CD14-positive monocyte (primary cell): ENCODE data around the gene HS3ST4. TPM values are rescaled to one million over a fixed set of nuclear protein-coding genes. Genes with fewer than 3 reads are reported as not detected.

Experiments
- DNase-seq, 3 donors: peaks; one replicate each; pipeline ENCODE4 v3.0.0-alpha.2; 2011 to 2022
- H2AFZ ChIP-seq: 2 replicates; pipeline ENCODE4 v1.6.0; 2012; ENCODE audit warnings: mild to moderate bottlenecking, low read depth, low read length, inconsistent platforms; ENCODE audit not compliant: insufficient read depth, poor library complexity, severe bottlenecking
- H3K27ac ChIP-seq, 2 donors: 1 replicate in 1 of 2; 2 replicates in 1 of 2; pipeline ENCODE4 v1.5.1; 2012 to 2013; ENCODE audit warnings: low read length in 2 of 2, control low read depth in 1 of 2, inconsistent platforms in 1 of 2, low read depth in 1 of 2, mild to moderate bottlenecking in 1 of 2
- H3K27me3 ChIP-seq, 2 donors: one replicate each; pipeline versions ENCODE4 v1.6.0 to v1.6.1; 2011 to 2013; ENCODE audit warnings: low read length in 2 of 2; ENCODE audit not compliant: control insufficient read depth in 2 of 2, insufficient read depth in 2 of 2
- H3K36me3 ChIP-seq, 2 donors: replicated peaks in 1 of 2; 1 replicate in 1 of 2; 2 replicates in 1 of 2; pipeline versions ENCODE4 v1.5.1 to v1.6.1; 2012 to 2013; ENCODE audit warnings: low read length in 2 of 2, control low read depth in 1 of 2, inconsistent platforms in 1 of 2, mild to moderate bottlenecking in 1 of 2; ENCODE audit not compliant: insufficient read depth in 2 of 2, control insufficient read depth in 1 of 2
- H3K4me1 ChIP-seq, 2 donors: 1 replicate in 1 of 2; 2 replicates in 1 of 2; pipeline versions ENCODE4 v1.5.1 to v1.6.1; 2012 to 2013; ENCODE audit warnings: low read length in 2 of 2, control low read depth in 1 of 2, inconsistent platforms in 1 of 2, mild to moderate bottlenecking in 1 of 2, moderate library complexity in 1 of 2; ENCODE audit not compliant: insufficient read depth in 2 of 2, control insufficient read depth in 1 of 2
- H3K4me2 ChIP-seq: replicated peaks from 2 replicates; pipeline ENCODE3; 2012; ENCODE audit warnings: low read length, moderate library complexity, mild to moderate bottlenecking; ENCODE audit not compliant: poor library complexity, severe bottlenecking; ENCODE audit errors: extremely low read depth
- H3K4me3 ChIP-seq, 3 experiments: fragments of 200-600 bp in 1 of 3; sonication (generic) in 1 of 3; replicated peaks in 1 of 3; 1 replicate in 2 of 3; 2 replicates in 1 of 3; pipeline ENCODE4 v1.5.1; 2011 to 2013; ENCODE audit warnings: low read length in 3 of 3, mild to moderate bottlenecking in 3 of 3, control low read depth in 2 of 3, low read depth in 2 of 3, inconsistent platforms in 1 of 3, moderate library complexity in 1 of 3
- H3K79me2 ChIP-seq: 2 replicates; pipeline ENCODE4 v1.6.0; 2012; ENCODE audit warnings: mild to moderate bottlenecking, control low read depth, inconsistent platforms, low read length, moderate library complexity; ENCODE audit not compliant: insufficient read depth
- H3K9ac ChIP-seq: 2 replicates; pipeline ENCODE4 v1.6.0; 2017; ENCODE audit warnings: low read length, mild to moderate bottlenecking; ENCODE audit not compliant: insufficient read depth, poor library complexity, severe bottlenecking
- H3K9me3 ChIP-seq, 2 donors: replicated peaks in 1 of 2; 1 replicate in 1 of 2; 2 replicates in 1 of 2; pipeline versions ENCODE4 v1.5.1 to v1.6.1; 2012 to 2013; ENCODE audit warnings: low read length in 2 of 2, control low read depth in 1 of 2; ENCODE audit not compliant: control insufficient read depth in 1 of 2, insufficient read depth in 1 of 2
- H4K20me1 ChIP-seq: 2 replicates; pipeline ENCODE4 v1.6.0; 2012; ENCODE audit warnings: mild to moderate bottlenecking, low read length, control low read depth, moderate library complexity; ENCODE audit not compliant: insufficient read depth
- H3K27ac Mint-ChIP-seq, 7 donors: one replicate each; pipeline ENCODE4 v1.8.0; 2020; ENCODE audit warnings: mild to moderate bottlenecking in 7 of 7, mixed read lengths in 7 of 7, moderate library complexity in 6 of 7, inconsistent platforms in 2 of 7
- H3K27me3 Mint-ChIP-seq, 3 donors: one replicate each; pipeline ENCODE4 v1.8.0; 2021 to 2022; ENCODE audit warnings: low read depth in 3 of 3, mild to moderate bottlenecking in 3 of 3, mixed read lengths in 3 of 3, moderate library complexity in 3 of 3, inconsistent platforms in 1 of 3
- H3K36me3 Mint-ChIP-seq, 2 donors: one replicate each; pipeline ENCODE4 v1.8.0; 2020; ENCODE audit warnings: mixed read lengths in 2 of 2, inconsistent platforms in 1 of 2, mild to moderate bottlenecking in 1 of 2
- H3K4me1 Mint-ChIP-seq: one replicate; pipeline ENCODE4 v1.8.0; 2020; ENCODE audit warnings: mild to moderate bottlenecking, mixed read lengths
- H3K4me3 Mint-ChIP-seq, 2 donors: one replicate each; pipeline ENCODE4 v1.8.0; 2020; ENCODE audit warnings: mild to moderate bottlenecking in 2 of 2, mixed read lengths in 2 of 2, moderate library complexity in 1 of 2
- H3K9me3 Mint-ChIP-seq, 7 donors: one replicate each; pipeline ENCODE4 v1.8.0; 2020 to 2022; ENCODE audit warnings: mixed read lengths in 7 of 7, mild to moderate bottlenecking in 6 of 7, moderate library complexity in 6 of 7, inconsistent platforms in 2 of 7
- WGBS: methylation state at CpG from one replicate; pipeline ENCODE4 v1.1.5; 2013; ENCODE audit warnings: missing lambda C conversion rate; ENCODE audit not compliant: insufficient coverage; 5-methylcytosine and 5-hydroxymethylcytosine counted together
- intact Hi-C, 2 donors: fragments of 100-400 bp; cut with micrococcal nuclease; formaldehyde crosslinking; loops; one replicate each; pipeline versions ENCODE4 v1.15.0 to v1.15.1; 2023
- polyA plus RNA-seq, 3 donors: library from polyadenylated mRNA; depleted of rRNA in 1 of 3; unstranded in 2 of 3; stranded (reverse) in 1 of 3; fragments of 300-500 nt in 2 of 3; fragments of >200 nt in 1 of 3; fragmentation: Illumina TruSeq in 2 of 3; gene quantifications; 1 replicate in 2 of 3; 2 replicates in 1 of 3; pipeline ENCODE4 v1.2.3, GENCODE V29; 2012 to 2021
- TF ChIP-seq, protein P1 (sequence below): fragments of 200-600 bp; IDR thresholded peaks from one replicate; pipeline ENCODE4 v1.8.0; 2022; ENCODE audit warnings: antibody characterized with exemption, mild to moderate bottlenecking

The HS3ST4 gene
- polyA plus RNA-seq, 3 donors, result not detected

DNA sequence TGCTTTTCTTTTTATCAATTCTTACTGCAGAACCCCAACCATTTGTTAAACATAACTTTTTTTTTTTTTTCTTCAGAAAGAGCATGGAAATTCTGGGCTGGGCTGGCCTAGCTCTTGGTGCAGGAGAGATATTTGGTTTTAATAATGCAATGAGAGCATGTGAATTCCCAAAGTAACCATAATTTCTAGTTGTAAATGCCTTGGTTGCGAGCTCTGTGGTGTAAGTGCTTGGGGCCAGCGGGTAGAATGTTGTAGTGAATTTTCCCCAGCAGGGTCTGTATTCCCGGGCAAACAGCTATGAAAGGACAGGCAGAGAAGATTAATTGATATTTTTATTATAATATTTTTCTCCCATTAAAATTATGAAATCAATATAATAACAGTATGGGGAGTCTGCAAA is 465.6 kb downstream of the HS3ST4 start:
- WGBS, result no CpG with 5 or more reads among the region's 3 CpGs
- Histone ChIP-seq H3K4me2 (no peak overlapping the region), H4K20me1 (no peaks in the 10 kb centered on the region), H3K9ac (no peak overlapping the region), H3K4me3 (no peak overlapping the region), H3K9me3 (peaks cover 0 to 6% of the 10 kb centered on the region in 2 donors), H3K79me2 (no peaks in the 10 kb centered on the region), H3K27ac (no peak overlapping the region), H3K36me3 (no peaks in the 10 kb centered on the region), H3K4me1 (no peaks in the 10 kb centered on the region), H3K27me3 (no peaks in the 10 kb centered on the region), H2AFZ (no peak overlapping the region)
- Mint-ChIP-seq H3K27me3 (no peaks in the 10 kb centered on the region), H3K4me1 (no peaks in the 10 kb centered on the region), H3K36me3 (no peaks in the 10 kb centered on the region), H3K9me3 (peaks cover 2 to 13% (median 5%) of the 10 kb centered on the region in 7 donors), H3K4me3 (no peak overlapping the region), H3K27ac (no peak overlapping the region)
- TF ChIP-seq, protein P1, sequence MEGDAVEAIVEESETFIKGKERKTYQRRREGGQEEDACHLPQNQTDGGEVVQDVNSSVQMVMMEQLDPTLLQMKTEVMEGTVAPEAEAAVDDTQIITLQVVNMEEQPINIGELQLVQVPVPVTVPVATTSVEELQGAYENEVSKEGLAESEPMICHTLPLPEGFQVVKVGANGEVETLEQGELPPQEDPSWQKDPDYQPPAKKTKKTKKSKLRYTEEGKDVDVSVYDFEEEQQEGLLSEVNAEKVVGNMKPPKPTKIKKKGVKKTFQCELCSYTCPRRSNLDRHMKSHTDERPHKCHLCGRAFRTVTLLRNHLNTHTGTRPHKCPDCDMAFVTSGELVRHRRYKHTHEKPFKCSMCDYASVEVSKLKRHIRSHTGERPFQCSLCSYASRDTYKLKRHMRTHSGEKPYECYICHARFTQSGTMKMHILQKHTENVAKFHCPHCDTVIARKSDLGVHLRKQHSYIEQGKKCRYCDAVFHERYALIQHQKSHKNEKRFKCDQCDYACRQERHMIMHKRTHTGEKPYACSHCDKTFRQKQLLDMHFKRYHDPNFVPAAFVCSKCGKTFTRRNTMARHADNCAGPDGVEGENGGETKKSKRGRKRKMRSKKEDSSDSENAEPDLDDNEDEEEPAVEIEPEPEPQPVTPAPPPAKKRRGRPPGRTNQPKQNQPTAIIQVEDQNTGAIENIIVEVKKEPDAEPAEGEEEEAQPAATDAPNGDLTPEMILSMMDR, result no peak
- no peak for DNase-seq
- intact Hi-C loops, result no loop called here

DNA sequence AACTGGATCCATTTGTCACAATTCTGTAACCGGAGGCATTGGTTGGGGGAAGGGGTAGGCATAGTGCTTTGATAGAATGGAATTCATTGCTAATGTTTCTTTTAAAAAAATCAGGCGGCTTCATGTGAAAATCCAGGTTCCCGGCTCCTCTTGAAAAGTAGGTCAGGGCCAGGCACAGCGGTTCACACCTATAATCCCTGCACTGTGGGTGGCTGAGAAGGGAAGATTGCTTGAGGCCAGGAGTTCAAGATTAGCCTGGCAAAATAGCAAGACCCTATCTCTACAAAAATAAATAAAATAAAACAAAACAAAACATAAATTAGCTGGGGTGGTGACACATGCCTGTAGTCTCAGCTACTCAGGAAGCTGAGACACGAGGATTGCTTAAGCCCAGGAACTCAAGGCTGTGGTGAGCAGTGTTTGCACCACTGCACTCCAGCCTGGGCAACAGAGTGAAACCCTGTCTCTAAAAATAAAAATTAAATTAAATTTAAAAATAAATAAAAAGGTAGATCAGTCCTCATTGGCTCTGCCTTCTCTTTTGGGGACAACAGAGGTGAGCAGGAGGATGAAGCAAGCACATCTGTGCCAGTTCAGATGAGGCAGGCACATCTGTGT is 466.5 kb downstream of the HS3ST4 start:
- H3K9me3 ChIP-seq, result peaks cover 0 to 6% of the 10 kb centered on the region in 2 donors
- H3K4me3 ChIP-seq, result no peak overlapping the region
- H3K4me1 ChIP-seq, result no peaks in the 10 kb centered on the region
- H3K27ac ChIP-seq, result no peak overlapping the region
- H3K4me1 Mint-ChIP-seq, result no peaks in the 10 kb centered on the region
- peaks cover 2 to 13% (median 5%) of the 10 kb centered on the region in 7 donors for H3K9me3 Mint-ChIP-seq
- H3K27me3 Mint-ChIP-seq, result no peaks in the 10 kb centered on the region
- TF ChIP-seq, protein P1, result no peak
- 50% methylated on average over 2 of the region's 5 CpGs for WGBS
- H4K20me1 ChIP-seq, result no peaks in the 10 kb centered on the region
- H3K27ac Mint-ChIP-seq, result no peak overlapping the region
- no peaks in the 10 kb centered on the region for H3K36me3 Mint-ChIP-seq
- no peaks in the 10 kb centered on the region for H3K79me2 ChIP-seq
- H3K27me3 ChIP-seq, result no peaks in the 10 kb centered on the region
- H3K36me3 ChIP-seq, result no peaks in the 10 kb centered on the region
- DNase-seq, result no peak
- no peak overlapping the region for H3K9ac ChIP-seq
- no peak overlapping the region for H3K4me3 Mint-ChIP-seq
- no peak overlapping the region for H3K4me2 ChIP-seq
- no peak overlapping the region for H2AFZ ChIP-seq
- intact Hi-C loops, result no loop called here
